Stomach (tissue), 9 donors: Measurements from ENCODE around the gene MISFA. TPM values are rescaled to one million over a fixed set of nuclear protein-coding genes. Genes with fewer than 3 reads are reported as not detected.

Experiments
- DNase-seq, 2 donors: peaks; one replicate each; pipeline versions ENCODE4 v3.0.0 to v3.0.0-alpha.2; 2013 to 2019
- H3K27ac ChIP-seq, 5 donors: fragments of 200-600 bp in 4 of 5; sonication (generic) in 4 of 5; one replicate each; pipeline ENCODE4 v1.5.1; 2013 to 2019; ENCODE audit warnings: mild to moderate bottlenecking in 1 of 5, moderate library complexity in 1 of 5
- H3K27me3 ChIP-seq, 3 donors: fragments of 200-600 bp; sonication (generic); one replicate each; pipeline ENCODE4 v1.5.1; 2017 to 2019; ENCODE audit warnings: mixed run types in 1 of 3
- H3K36me3 ChIP-seq, 4 donors: fragments of 200-600 bp; sonication (generic); 1 replicate in 3 of 4; 2 replicates in 1 of 4; pipeline ENCODE4 v1.5.1; 2016 to 2019
- H3K4me1 ChIP-seq, 4 donors: fragments of 200-600 bp; sonication (generic); one replicate each; pipeline ENCODE4 v1.5.1; 2016 to 2019
- H3K4me3 ChIP-seq, 4 donors: fragments of 200-600 bp; sonication (generic) in 3 of 4; one replicate each; pipeline ENCODE4 v1.5.1; 2016 to 2019; ENCODE audit warnings: mild to moderate bottlenecking in 1 of 4
- H3K9me3 ChIP-seq, 4 donors: fragments of 200-600 bp; sonication (generic); one replicate each; pipeline ENCODE4 v1.5.1; 2016 to 2019
- CTCF ChIP-seq, 7 experiments: fragments of 450-650 bp in 4 of 7; fragments of 200-600 bp in 3 of 7; sonication (generic) in 3 of 7; IDR thresholded peaks; one replicate each; pipeline ENCODE4 v1.5.1; 2016 to 2019; ENCODE audit warnings: antibody characterized with exemption in 7 of 7, control low read depth in 2 of 7, mild to moderate bottlenecking in 1 of 7
- EP300 ChIP-seq: sonication (generic); formaldehyde crosslinking; IDR thresholded peaks from one replicate; pipeline ENCODE4 v1.6.1; 2017; ENCODE audit warnings: antibody characterized with exemption
- POLR2A ChIP-seq, 4 donors: fragments of 450-650 bp; IDR thresholded peaks; one replicate each; pipeline ENCODE4 v1.6.1; 2016; ENCODE audit warnings: antibody characterized with exemption in 4 of 4, control low read depth in 2 of 4, mild to moderate bottlenecking in 1 of 4, moderate library complexity in 1 of 4
- POLR2AphosphoS5 ChIP-seq, 3 donors: sonication (generic); formaldehyde crosslinking; IDR thresholded peaks; one replicate each; pipeline ENCODE4 v1.6.1; 2016; ENCODE audit warnings: antibody characterized with exemption in 3 of 3
- WGBS, 5 donors: extraction: QIAGEN DNeasy Blood & Tissue Kit in 3 of 5; methylation state at CpG; one replicate each; pipeline versions ENCODE4 v1.1.5 to v1.1.7; 2013 to 2018; 5-methylcytosine and 5-hydroxymethylcytosine counted together
- intact Hi-C: fragments of 100-400 bp; cut with DNase I; formaldehyde crosslinking; loops from one replicate; pipeline ENCODE4 v1.15.1; 2023; ENCODE audit warnings: low total_unique reads
- polyA plus RNA-seq, 3 donors: library from polyadenylated mRNA; stranded (reverse); fragments of 200-250 nt; gene quantifications; one replicate each; pipeline ENCODE4 v1.2.3, GENCODE V29; 2013
- total RNA-seq, 5 donors: library from RNA; depleted of rRNA; stranded (reverse); fragments of >200 nt; gene quantifications; one replicate each; pipeline versions ENCODE4 v1.1.0 to v1.2.3, GENCODE V29; 2014 to 2016
- donor health status: healthy with polysubstance abuse.
- donor health status: Bipolar disorder and iron deficiency.
- donor health status: healthy.

The MISFA gene
- total and polyA plus RNA-seq, 8 donors, result 1.3 to 4.6 (median 1.3) TPM; not detected in 4

- intact Hi-C loops, result no loop called here
- Histone ChIP-seq H3K9me3 (no peaks in the 10 kb centered on the region), H3K4me3 (no peak overlapping the region), H3K36me3 (peaks cover 32 to 68% (median 63%) of the 10 kb centered on the region in 4 donors), H3K4me1 (peaks cover 9 to 31% (median 19%) of the 10 kb centered on the region in 4 donors), H3K27me3 (no peaks in the 10 kb centered on the region), H3K27ac (no peak overlapping the region)
- WGBS, 5 donors, result 95 to 100% (median 96%) methylated on average over 1 to 10 of the region's 10 CpGs
- TF ChIP-seq CTCF (IDR thresholded peaks at IDR 0.05) (no peak), EP300 (no peak), POLR2A (IDR thresholded peaks at IDR 0.05) (no peak), POLR2AphosphoS5 (IDR thresholded peaks at IDR 0.05) (no peak)
- no peak for DNase-seq
Measured at GRCh38 chr11:18614667-18615066, 15.1 kb downstream of the MISFA start.

GRCh38 chr11:18615628-18616392, 16.2 kb downstream of the MISFA start:
- Histone ChIP-seq H3K4me1 (peaks cover 9 to 39% (median 22%) of the 10 kb centered on the region in 4 donors), H3K36me3 (peaks cover 28 to 57% (median 52%) of the 10 kb centered on the region in 4 donors), H3K4me3 (no peak overlapping the region), H3K9me3 (no peaks in the 10 kb centered on the region), H3K27me3 (no peaks in the 10 kb centered on the region), H3K27ac (no peak overlapping the region)
- TF ChIP-seq EP300 (no peak), CTCF (IDR thresholded peaks at IDR 0.05) (no peak), POLR2AphosphoS5 (IDR thresholded peaks at IDR 0.05) (no peak), POLR2A (IDR thresholded peaks at IDR 0.05) (no peak)
- DNase-seq, result no peak
- intact Hi-C loops, result no loop called here
- 89 to 91% (median 89%) methylated on average over 11 of the region's 11 CpGs for WGBS, 5 donors

GRCh38 chr11:18617688-18618341, 18.2 kb downstream of the MISFA start:
- intact Hi-C loops, result no loop called here
- Histone ChIP-seq H3K27ac (peak overlapping the region in 3 of 5 donors; percentile 47 to 57 (median 55)), H3K9me3 (no peaks in the 10 kb centered on the region), H3K4me3 (no peak overlapping the region), H3K4me1 (peaks cover 9 to 43% (median 25%) of the 10 kb centered on the region in 4 donors), H3K27me3 (no peaks in the 10 kb centered on the region), H3K36me3 (peaks cover 19 to 37% (median 32%) of the 10 kb centered on the region in 4 donors)
- WGBS, 5 donors, result 55 to 73% (median 67%) methylated on average over 10 of the region's 10 CpGs
- TF ChIP-seq CTCF (IDR thresholded peaks at IDR 0.05) (no peak), POLR2A (IDR thresholded peaks at IDR 0.05) (no peak), POLR2AphosphoS5 (IDR thresholded peaks at IDR 0.05) (peak in 1 of 3 donors; percentile 6), EP300 (no peak)
- peak in 1 of 2 donors; percentile 22 for DNase-seq

GRCh38 chr11:18618342-18619025, 18.9 kb downstream of the MISFA start:
- TF ChIP-seq CTCF (IDR thresholded peaks at IDR 0.05) (no peak), POLR2A (IDR thresholded peaks at IDR 0.05) (no peak), POLR2AphosphoS5 (IDR thresholded peaks at IDR 0.05) (no peak), EP300 (no peak)
- no peak overlapping the region for H3K4me3 ChIP-seq
- H3K4me1 ChIP-seq, result peaks cover 9 to 43% (median 25%) of the 10 kb centered on the region in 4 donors
- intact Hi-C loops, result no loop called here
- WGBS, 5 donors, result 16 to 25% (median 17%) methylated on average over 5 of the region's 5 CpGs
- H3K27me3 ChIP-seq, result no peaks in the 10 kb centered on the region
- H3K9me3 ChIP-seq, result no peaks in the 10 kb centered on the region
- peaks cover 19 to 30% (median 26%) of the 10 kb centered on the region in 4 donors for H3K36me3 ChIP-seq
- H3K27ac ChIP-seq, result peak overlapping the region in 4 of 5 donors; percentile 8 to 57 (median 51)
- peak in 1 of 2 donors; percentile 46 for DNase-seq
